Measurements from ENCODE around the gene WBP2. TPM values are rescaled to one million over a fixed set of nuclear protein-coding genes. Genes with fewer than 3 reads are reported as not detected.

WBP2 gene
- total and polyA plus RNA-seq, 2 of the 13 experiments (the other 11 are each of a cell fraction or from before 2014, with no cell fraction given): 29.2 to 29.5 TPM

- TF ChIP-seq ZNF142 (CRISPR knock-in tag; IDR thresholded peaks at IDR 0.05) (no peak), ZNF367 (CRISPR knock-in tag; IDR thresholded peaks at IDR 0.05; ENCODE audit: borderline replicate concordance) (no peak), ZNF639 (CRISPR knock-in tag; conservative IDR thresholded peaks at IDR 0.05) (no peak), ZNF800 (CRISPR knock-in tag; IDR thresholded peaks at IDR 0.05) (no peak), CEBPG (CRISPR knock-in tag; IDR thresholded peaks at IDR 0.05) (peak; percentile 83), ZUFSP (CRISPR knock-in tag; IDR thresholded peaks at IDR 0.05; ENCODE audit: borderline replicate concordance) (no peak), STAG1 (CRISPR knock-in tag; IDR thresholded peaks at IDR 0.05) (no peak), ZNF550 (CRISPR knock-in tag; IDR thresholded peaks at IDR 0.05; ENCODE audit: borderline replicate concordance) (0 out of 2 replicates have a peak, but pooled peaks have one; percentile 4), ZZZ3 (CRISPR knock-in tag; IDR thresholded peaks at IDR 0.05; ENCODE audit: borderline replicate concordance) (no peak), ZNF737 (CRISPR knock-in tag; IDR thresholded peaks at IDR 0.05; ENCODE audit: borderline replicate concordance) (no peak), TRIM22 (IDR thresholded peaks at IDR 0.05) (no peak), PHF21A (CRISPR knock-in tag; IDR thresholded peaks at IDR 0.05) (no peak), IKZF5 (CRISPR knock-in tag; IDR thresholded peaks at IDR 0.05) (no peak), CHCHD3 (CRISPR knock-in tag; IDR thresholded peaks at IDR 0.05) (no peak), ATF2 (CRISPR knock-in tag; IDR thresholded peaks at IDR 0.05) (no peak)
Observed at GRCh38 chr17:75861927-75862317, 6.8 kb upstream of the WBP2 start (continued).

Measured in HepG2 (cell line).